Choroid plexus epithelial cell (primary cell): ENCODE data around the gene MORC2.

Experiments
- DNase-seq: peaks from one replicate; pipeline ENCODE4 v3.0.0-alpha.2; 2010; ENCODE audit warnings: low read depth
- H3K4me3 ChIP-seq: 2 replicates; pipeline ENCODE4 v1.5.1; 2011; ENCODE audit warnings: low read depth, mild to moderate bottlenecking, control low read depth, low read length, moderate library complexity
- TF ChIP-seq, protein P1 (sequence below): conservative IDR thresholded peaks from 2 replicates; pipeline ENCODE4 v1.5.1; 2011; ENCODE audit warnings: low read depth, mild to moderate bottlenecking, control low read depth, inconsistent platforms, low read length, moderate library complexity

MORC2 gene

DNA sequence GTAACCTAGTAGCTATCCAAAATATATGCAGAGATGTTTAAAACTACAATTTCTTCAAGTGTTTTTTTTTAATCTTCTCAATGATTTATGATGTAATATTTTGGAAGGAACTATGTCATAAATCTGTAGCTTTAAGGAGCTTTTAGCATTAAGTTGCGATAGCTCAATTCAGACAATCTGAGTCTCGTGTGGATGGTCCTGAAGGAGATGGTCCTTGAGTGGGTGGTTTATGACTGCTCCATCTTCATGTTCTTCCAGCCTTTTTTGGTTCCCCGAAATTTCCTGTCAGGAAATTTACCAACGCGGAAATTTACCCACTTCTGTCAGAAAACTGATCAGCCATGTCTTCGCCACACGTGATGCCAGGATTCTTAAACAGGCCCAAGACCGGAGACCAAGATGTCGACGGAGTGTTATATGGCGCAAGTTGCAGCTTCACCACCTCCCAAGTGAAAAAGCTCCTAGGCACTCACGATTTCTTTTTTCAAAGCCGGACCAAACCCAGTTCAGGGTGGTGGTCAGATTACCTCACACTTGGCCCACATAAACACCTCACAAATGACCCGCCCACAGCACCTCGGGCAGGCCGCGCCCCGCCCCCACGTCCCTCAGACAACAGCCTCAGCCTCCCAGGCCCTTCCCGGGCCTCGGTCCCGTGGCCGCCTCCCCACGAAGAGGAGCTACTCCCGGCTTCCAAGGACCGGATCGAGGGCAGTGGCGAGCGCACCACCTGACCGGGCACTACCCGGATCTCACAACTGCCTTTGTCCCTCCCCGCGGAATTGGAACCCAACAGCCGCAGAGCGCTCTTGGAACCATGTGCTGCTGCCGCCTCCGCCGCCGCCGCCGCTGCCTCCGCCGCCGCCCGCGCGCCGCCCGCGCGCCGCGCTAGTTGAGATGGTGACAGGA is at the start of gene MORC2:
Gene MORC2, minus strand, starts transcription at position 760 of the 909 bp plus-strand sequence. CDS start 885 bp downstream, outside the sequence.
- peak; percentile 61 for DNase-seq
- TF ChIP-seq, protein P1, sequence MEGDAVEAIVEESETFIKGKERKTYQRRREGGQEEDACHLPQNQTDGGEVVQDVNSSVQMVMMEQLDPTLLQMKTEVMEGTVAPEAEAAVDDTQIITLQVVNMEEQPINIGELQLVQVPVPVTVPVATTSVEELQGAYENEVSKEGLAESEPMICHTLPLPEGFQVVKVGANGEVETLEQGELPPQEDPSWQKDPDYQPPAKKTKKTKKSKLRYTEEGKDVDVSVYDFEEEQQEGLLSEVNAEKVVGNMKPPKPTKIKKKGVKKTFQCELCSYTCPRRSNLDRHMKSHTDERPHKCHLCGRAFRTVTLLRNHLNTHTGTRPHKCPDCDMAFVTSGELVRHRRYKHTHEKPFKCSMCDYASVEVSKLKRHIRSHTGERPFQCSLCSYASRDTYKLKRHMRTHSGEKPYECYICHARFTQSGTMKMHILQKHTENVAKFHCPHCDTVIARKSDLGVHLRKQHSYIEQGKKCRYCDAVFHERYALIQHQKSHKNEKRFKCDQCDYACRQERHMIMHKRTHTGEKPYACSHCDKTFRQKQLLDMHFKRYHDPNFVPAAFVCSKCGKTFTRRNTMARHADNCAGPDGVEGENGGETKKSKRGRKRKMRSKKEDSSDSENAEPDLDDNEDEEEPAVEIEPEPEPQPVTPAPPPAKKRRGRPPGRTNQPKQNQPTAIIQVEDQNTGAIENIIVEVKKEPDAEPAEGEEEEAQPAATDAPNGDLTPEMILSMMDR, result no peak
- peak within 1 kb of the TSS; percentile 83 for H3K4me3 ChIP-seq

DNA sequence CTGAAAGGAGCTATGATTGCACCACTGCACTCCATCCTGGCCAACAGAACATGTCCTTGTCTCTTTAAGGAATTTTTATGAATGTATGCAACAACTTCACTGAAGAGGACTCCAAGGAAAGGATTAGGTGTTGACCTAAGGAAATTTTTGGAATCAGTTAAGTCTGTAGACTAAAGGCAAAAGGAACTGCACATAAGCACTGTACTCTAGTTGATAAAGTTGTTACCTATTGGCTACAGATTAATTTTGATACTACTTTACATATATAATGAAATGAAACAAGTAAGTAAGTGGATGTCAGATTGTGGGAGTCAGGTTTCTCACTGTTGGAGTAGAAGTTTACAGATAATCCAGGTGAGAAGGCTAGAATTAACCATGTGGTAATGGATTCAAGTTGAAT is 37.0 kb upstream of the MORC2 start:
- H3K4me3 ChIP-seq, result no peak overlapping the region
- TF ChIP-seq, protein P1, result no peak
- no peak for DNase-seq

DNA sequence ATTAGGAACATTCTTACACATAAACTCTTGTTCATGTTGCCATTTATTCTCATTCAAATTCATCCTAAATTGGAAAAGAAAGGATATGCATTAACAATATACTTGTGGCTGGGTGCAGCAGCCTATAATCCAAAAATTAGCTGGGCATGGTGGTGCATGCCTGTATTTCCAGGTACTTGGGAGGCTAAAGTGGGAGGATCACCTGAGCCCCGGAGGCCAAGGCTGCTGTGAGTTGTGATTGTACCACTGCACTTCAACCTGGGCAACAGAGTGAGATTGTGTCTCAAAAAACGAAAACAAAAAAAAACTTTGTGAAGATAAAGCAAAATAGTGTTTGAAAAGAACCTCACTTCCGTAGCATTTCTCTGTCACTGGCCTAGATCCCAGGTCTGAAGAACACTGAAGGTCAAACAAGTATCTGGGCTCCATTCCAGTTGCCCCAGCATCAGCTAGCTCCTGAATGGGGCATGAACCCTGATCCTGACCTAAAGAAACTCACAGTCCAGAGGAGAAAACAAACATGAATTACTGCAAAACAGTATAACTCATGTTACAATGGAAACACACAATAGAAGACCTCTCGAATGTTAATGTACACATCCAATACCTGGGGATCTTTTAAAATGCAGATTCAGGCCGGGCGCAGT is 32.7 kb upstream of the MORC2 start:
- TF ChIP-seq, protein P1, result no peak
- H3K4me3 ChIP-seq, result no peak overlapping the region
- no peak for DNase-seq

DNA sequence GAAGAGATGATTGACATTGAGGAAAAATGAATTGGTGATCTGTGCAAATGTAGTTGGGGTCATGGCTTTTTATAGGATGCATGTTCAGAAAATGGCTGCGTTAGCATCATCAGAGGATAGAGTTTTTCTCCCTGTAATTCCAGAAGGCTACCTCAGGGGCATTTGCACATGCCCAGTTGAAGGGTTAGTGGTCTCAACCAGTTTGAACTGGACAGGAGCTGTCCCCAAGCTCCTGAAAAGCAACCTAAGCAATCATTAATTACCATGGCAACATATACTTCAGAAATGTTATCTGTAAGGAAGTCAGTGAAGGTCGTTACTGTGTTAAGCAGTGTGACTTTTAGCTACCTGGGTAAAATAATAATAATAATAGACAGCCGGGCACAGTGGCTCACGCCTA is 29.8 kb upstream of the MORC2 start:
- DNase-seq, result no peak
- TF ChIP-seq, protein P1, result no peak
- H3K4me3 ChIP-seq, result no peak overlapping the region

DNA sequence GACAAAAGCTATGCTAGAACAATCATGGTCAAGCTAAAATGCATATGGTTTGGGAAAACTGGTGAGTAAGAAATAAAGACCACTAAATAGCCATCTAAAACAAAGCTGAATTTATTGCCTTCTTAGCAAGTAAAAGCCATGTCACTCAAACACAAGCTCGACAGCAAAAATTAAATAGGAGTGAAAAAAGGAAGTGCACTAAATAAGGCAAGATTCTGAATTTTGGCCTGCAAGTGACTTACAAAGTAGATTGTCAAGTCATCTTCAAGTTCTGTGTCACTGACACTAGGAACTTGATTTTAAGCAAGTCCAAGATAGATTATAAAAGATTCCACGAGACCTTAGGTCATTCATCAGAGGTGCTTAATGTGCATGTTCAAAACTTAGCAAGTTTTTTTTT is 27.9 kb upstream of the MORC2 start:
- no peak for DNase-seq
- TF ChIP-seq, protein P1, result no peak
- no peak overlapping the region for H3K4me3 ChIP-seq

DNA sequence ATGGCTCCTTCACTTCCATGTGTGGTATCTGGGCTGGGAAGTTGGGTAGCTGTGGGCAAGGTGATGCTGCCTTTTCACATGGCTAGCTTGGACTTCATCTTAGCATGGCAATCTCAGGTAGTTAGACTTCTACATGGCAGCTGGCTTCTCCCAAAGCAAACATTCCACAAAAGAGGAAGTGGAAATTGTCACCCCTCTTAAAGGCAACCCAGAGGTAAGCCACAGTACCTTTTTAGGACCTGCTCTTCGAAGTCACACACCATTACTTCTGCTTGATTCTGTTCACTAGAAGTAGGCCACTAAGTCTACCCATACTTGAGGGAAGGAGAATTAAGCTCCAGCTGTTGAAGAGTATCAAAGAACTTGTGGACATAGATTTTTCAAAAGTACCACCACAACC is 26.4 kb upstream of the MORC2 start:
- TF ChIP-seq, protein P1, result no peak
- no peak for DNase-seq
- H3K4me3 ChIP-seq, result no peak overlapping the region
